Activated T-helper 1 cell treated with Interleukin-2 at 50 U/mL for 16 hours (primary cell): Measurements from ENCODE around the gene PTTG1.
"Not testable (repeated sequence)": the region's sequence is repeated elsewhere in the genome, so short reads cannot be mapped to it uniquely, and the experiment has no call there.

Experiments used
- DNase-seq: peaks from one replicate; pipeline ENCODE4 v3.0.0-alpha.2; 2020; ENCODE audit warnings: low read depth

The PTTG1 gene

DNA sequence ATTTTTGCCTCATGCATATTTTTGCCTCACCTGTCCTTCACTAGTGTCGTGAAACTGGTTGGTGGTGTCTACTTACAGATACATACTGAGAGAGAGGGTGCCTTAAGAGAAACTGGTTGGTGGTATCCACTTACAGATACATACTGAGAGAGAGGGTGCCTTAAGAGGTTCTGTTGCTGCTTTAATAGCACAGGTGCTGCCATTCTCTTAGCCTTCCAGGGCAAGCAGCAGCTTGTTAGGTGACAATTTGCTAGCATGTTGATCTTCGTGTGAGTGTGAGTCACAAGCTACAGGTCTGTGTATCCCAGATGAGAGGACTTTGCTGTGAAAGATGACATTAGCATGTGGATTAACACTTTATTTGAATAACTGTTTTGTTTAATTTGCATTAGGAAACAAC is 1.4 kb downstream of the PTTG1 start:
- DNase-seq, result no peak

DNA sequence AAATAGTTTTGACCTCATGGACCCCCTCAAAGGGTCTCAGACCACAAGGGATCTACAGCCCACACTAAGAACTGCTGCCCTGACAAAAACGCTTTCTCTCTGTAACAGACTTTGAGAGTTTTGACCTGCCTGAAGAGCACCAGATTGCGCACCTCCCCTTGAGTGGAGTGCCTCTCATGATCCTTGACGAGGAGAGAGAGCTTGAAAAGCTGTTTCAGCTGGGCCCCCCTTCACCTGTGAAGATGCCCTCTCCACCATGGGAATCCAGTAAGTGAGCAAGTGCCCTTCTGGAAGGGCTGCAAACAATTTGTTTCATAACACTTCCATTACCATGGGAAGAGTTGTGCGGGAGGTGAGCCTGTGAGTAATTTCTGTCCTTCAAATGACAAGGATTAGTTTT is 6.0 kb downstream of the PTTG1 start:
- DNase-seq, result no peak

DNA sequence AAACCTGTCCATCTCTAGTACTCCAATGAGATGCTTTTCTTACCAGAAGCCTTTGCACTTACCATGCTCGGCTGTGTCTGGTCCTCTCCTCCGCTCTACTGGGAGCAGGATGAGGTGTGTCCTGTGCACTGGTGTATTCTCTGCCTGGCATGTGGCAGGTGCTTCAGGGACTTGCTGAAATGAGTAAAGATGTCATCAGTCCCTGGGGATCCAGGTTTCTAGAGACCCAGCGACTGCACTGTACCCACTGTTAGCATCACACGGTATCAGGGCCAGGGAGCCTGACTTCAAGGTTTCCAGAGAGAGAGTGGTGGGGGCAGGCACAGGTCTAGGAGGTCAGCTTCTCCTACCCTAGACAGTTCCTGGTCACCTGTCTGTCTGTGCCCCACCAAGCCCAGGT is 10.5 kb downstream of the PTTG1 start:
- DNase-seq, result no peak

DNA sequence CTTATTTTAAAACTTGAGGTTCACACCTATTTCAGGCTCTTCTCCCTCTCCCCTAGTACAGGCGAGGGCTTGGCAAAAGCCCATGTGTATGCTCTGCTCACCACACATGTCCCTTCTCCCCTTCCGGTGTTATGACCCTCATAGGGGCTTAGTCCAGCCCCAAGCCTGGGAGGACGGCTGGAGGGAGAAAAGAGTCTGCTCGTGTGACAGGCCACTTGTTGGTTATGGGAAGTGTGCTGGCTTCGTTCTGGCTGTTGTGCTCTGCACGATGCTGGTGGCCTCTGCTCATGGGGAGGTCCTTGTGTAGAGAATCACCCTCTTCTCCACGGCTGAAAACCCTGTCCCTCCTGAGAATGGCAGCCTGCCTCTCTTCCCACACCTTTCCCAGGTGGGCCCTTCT is 11.1 kb downstream of the PTTG1 start:
- DNase-seq, result no peak

DNA sequence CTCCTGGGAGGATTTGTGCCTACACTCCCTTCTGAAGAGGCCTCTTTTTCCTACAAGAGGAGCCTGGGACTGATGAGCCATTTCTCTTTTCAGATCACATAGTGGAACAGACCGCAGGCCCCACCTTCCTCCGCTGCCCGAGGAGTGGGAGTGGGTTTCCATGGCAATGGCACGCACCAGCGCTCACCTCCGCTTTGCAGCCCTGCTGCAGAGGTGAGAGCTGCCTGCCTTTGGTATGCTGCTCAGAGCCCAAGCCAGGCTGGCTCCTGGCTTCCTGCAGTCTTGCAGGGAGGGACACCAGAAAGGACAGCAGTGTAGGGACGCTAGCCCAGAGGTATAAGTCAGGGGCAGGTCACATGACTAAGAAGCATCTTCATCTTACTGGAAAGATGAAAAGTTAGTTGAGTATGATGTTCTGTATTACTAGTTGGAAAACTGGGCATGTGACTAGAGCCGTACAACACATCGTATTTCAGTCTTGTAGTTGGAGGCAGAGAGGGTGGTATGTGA is 12.4 kb downstream of the PTTG1 start:
- no peak for DNase-seq

DNA sequence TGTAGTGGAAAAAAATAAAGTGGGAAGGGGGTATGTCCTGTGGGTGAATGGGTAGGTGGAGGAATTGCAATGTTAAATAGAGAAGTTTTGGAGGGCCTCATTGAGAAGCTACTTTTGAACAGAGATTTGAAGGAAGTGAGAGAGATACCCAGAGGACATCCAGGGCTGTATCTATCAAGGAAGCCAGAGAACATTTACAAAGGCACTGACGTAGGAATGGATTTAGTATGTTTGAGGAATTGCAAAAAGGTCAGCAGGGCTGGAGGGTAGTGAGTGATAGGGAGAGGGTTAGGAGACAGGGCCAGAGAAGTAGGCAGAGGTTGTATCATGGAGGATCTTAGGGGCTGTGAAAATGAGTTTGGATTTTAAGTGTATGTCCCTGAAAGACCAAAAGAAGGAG is 13.9 kb downstream of the PTTG1 start:
- DNase-seq, result no peak

DNA sequence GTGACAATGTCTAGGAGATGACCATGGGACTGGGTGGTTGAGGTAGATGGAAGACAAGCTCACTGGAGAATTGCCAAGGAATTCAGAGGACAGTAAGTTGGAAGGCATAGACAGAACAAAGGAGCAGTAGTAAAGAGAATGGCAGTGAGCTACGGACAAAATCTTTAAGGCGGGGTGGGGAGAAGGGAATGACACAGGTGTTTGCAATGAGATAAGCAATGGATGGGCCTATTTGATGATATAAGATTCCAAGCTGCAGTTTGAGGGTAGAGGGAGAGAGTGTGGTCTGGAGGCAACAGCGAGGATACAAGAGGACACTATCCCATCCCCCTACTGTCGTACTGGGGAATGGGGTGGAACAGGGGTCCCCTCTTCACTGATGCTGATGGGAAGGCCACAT is 14.4 kb downstream of the PTTG1 start:
- no peak for DNase-seq

DNA sequence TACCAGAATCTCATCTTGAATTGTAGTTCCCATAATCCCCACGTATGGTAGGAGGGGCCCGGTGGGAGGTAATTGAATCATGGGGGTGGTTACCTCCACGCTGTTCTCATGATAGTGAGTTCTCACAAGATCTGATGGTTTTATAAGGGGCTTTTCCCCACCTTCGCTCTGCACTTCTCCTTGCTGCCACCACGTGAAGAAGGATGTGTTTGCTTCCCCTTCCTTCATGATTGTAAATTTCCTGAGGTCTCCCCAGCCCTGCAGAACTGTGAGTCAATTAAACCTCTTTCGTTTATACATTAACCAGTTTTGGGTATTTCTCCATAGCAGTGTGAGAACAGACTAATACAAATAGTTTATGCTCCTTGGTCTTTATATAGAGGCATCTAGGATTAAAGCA is 15.0 kb downstream of the PTTG1 start:
- DNase-seq, result not testable (repeated sequence)

DNA sequence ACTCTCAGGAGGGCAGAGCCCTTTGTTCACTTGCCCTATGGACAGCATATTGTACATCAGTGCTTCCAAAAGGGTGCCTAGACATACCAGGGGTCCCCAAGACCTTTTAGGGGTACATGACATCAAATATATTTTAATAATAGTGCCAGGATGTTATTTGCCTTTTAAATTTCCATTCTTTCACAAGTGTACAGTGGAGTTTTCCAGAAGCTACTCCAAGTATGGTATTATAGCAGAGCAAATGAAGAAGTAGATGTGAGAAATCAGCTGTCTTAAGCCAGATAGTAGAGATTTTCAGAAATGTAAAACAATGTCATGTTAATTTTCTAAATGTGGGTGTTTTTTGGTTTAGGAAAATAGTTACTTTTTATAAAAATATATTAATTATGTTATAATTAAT is 15.6 kb downstream of the PTTG1 start:
- DNase-seq, result no peak

DNA sequence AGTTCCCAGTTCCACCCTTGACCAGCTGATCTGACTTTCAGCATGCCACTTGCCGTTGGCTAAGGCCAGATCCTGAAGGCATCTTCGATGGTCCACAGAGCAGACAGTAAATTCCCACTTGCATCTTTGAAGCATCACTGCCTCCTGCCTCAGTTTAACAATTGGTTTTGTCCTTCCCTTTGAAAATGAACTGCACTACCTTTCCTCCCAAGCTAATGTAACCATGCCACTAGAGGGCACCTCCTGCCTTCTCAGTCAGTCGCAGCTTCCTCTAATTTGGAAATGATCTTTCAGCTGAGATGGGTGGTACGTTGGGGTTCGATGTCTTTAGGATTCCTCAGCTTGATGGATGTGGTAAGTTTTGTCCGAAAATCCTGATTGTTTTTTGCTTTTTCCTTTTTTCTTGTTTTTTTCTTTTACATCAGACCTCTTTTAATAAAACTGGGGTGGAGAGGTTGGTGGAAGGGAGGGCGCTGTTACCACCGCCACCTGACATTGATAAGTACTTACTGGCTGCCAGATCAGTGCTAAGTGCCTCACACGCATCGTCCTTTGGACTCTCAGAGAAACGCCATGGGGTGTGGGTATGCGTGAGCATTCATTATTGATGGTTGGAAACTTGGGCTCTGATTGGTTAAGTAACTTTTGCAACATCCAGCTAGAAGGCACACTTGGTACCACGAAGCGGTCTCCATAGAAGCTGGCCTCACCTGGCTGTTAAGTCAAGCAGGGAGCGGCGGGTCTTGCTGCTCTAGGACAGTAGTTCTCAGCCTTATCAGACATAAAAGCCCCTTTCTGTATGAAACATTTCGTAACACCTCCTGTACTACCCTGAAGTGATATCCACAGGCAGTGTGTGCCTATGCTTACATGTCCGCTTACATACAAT is 16.9 kb downstream of the PTTG1 start:
- peak; percentile 19 for DNase-seq

DNA sequence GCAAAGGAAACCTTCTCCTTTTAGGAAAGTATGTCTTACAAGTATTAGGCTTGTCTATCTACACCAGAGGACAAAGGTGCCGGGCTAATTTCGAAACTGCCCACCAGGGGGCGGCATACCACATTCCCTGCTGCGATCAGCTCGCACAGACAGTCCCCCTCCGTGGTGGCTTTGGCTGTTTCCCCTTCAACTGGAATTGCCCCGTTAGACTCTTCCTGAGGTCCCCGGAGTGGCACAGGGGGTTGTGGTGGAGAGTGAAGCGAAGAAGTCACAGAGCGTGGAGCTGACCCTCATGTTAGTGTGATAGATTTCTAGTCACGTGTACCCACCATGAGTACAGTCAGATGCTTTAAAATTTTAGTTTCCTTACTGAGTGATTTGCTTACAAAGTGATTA is 17.5 kb downstream of the PTTG1 start:
- peak; percentile 77 for DNase-seq

DNA sequence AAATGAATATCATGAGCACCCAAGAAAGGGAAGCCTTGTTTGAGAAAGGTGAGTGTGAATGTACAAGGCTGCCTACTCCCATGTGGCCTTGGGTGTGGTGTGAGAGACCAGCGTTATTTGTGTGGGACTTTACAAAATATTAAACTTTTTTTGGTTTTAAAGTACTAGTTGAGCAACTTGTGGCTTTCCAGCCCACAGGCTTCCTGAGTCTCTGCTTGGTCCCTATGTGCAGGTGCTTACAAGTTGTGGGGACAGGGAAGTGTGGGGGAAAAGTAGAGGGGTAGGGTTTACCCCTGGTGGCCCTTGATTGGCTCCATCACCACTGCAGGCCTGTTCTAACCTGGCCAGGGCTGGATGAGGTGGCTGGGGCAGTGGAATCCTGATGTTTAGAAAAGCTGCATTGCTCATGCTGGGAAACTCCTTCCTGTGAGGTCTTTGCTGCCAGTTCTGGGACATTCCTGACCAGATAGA is 19.7 kb downstream of the PTTG1 start:
- no peak for DNase-seq

DNA sequence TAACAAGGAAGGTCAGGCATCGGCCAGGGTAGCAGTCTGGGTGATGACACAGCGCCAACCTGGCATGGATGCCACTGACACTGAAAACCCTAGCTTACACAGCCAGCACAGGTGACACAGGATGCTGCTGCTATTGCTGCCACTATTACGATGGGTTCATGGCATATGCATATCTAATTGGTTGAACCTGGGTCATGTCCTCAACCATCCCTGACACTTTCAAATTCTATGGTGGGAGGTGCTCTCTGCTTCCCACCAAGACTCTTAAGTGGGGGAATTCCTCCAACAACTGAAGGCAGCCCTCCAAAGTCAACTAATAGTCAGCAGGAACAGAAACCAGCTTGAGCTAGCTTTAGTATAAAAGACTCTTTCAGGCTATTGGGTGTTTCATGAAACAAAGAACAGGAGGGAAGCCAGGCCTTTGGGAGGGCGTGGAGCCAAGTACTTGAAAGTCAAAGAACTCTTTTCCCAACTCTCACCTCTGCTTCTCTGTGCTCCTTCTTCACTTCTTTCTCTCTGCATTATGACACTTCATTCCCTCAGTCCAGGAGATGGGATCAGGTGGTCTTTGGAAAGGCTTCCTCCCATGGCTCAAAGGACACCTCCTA is 21.3 kb downstream of the PTTG1 start:
- no peak for DNase-seq

DNA sequence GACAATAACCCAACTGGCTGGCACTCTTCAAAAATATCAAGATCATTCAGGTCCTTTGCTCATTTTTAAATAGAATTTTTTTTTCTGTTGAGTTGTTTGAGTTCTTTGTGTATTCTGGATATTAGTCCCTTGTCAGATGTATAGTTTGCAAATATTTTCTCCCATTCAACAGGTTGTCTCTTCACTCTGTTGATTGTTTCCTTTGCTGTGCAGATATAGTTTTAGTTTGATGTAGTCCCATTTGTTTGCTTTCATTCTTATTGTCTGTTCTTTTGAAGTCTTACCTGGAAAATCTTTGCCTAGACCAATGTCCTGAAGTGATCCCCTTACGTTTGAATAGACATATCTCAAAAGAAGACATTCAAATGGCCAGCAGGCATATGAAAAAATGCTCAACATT is 22.8 kb downstream of the PTTG1 start:
- DNase-seq, result no peak

DNA sequence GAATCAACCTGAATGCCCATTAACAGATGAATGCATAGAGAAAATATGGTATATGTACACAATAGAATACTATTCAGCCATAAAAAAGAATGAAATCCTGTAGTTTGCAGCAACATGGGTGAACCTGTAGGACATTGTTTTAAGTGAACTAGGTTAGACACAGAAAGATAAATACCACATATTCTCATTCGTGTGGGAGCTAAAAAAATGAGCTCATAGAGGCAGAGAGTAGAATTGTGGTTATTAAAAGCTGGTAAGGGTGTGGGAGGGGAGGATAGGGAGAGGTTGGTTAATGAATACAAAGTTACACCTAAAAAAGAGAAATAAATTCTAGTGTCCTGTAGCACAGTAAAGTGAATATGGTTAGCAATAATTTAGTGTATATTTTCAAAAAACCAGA is 23.5 kb downstream of the PTTG1 start:
- DNase-seq, result no peak

DNA sequence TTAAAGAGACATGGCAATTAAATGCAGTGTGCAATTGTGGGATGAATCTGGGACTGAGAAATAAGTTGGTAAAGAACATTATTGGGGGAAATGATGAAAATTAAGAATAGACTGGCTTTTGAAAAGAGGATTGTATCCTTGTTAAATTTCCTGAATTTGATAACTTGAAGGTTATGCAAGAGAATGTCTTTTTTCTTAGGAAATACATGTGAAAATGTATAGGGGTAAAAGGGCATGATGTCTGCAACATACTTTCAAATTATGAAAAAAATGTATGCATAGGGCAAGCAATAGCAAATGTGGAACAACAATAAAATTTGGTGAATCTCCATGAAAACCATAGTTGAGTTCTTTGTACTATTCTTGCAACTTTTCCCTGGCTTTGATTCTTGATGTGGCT is 24.1 kb downstream of the PTTG1 start:
- no peak for DNase-seq

DNA sequence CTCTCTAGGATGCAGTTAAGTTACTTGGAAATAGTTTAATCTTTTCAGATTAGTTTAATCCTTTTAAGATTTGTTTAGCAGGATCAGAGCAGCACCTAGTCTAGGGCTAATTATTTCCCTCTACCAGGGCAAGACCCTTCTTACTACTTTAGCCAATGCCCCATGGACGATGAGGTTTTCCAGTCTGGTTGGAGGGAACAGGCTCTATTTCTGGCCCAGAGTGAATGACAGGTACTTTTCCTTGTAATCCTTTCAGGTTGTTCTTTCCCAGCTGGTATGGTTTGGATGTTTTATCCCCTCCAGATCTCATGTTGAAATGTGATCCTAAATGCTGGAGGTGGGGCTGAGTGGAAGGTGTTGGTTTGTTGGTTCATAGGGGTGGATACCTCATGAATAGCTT is 27.2 kb downstream of the PTTG1 start:
- DNase-seq, result no peak

DNA sequence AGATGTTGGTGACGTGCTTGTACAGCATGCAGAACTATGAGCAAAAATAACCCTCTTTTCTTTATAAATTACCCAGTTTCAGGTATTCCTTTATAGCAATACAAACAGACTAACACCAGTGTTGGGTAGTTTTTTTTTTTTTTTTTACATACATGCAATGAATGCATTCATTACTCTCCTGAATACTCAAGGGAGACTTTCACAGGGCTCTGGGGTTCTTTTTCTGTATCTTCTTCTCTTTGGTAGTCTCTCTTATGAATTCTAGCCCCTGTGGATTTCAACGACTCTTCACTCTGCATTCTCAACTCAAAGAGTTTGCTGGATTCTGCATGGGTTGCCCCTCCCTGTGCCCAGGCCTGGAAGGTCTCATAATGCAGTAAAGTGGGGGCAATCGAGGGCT is 27.8 kb downstream of the PTTG1 start:
- DNase-seq, result no peak

DNA sequence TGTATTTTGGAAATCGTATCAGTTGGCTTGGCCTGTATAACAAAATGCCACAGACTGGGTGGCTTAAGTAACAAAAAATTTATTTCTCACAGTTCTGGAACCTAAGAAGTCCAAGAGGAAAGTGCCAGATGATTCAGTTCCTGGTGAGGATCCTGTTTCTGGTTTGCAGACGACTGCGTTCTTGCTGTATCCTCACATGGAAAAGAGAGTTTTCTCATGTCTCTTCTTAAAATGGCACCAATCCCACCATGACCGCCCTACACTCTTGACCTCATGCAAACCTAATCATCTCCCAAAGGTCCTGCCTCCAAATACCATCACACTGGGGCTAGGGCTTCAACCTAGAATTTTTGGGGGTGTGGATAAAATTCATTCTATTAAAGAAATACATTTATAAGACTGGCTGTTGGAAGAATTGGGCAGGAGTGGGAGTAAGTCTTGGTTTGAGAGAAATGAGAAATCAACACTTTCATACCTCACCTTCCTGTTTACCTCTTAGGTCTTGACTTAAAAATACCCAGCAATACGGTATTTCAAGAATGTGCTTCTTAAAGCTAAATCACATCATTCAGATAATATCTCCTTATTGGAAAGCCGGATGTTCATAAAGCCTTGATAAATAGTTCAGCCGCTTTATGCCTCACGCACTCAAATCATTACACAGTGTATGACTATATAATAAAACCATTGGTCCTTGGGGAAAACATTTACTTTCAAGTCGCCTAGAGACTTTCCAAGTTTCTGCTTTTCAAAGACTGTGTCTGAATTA is 28.7 kb downstream of the PTTG1 start:
- no peak for DNase-seq

DNA sequence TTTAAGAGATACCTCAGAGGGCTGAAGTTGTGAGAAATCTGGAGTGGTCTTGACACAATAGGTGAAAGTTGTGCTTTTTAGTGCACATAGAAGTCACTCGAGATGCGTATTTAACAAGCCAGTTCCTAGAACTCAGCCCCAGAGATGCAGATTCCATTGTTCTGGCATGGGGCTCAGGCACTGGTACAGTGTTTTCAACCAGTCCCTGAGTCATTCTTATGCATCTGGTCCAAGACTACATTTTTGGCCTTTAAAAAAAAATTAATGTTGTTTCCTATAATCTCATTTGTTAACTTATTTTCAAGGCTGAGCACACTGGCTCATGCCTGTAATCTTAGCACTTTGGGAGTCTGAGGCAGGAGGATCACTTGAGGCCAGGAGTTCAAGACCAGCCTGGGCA is 29.6 kb downstream of the PTTG1 start:
- DNase-seq, result no peak

DNA sequence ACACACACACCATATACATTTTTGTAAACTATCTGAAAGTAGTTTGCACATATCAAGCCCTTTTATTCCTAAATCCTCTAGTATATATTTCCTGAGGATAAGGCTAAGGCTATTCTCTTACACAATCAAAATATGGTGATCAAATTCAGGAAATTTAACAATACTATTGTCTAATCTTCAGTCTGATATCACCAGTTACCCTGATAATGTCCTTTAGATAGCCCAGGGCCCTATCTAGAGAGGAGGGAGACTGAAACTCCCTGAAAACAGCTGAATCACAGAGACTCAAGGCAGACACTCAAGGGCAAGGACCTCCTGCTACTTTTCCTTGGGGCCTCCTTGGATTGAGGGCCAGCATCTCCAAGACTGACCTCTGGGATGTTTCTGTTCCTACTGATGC is 30.4 kb downstream of the PTTG1 start:
- no peak for DNase-seq

DNA sequence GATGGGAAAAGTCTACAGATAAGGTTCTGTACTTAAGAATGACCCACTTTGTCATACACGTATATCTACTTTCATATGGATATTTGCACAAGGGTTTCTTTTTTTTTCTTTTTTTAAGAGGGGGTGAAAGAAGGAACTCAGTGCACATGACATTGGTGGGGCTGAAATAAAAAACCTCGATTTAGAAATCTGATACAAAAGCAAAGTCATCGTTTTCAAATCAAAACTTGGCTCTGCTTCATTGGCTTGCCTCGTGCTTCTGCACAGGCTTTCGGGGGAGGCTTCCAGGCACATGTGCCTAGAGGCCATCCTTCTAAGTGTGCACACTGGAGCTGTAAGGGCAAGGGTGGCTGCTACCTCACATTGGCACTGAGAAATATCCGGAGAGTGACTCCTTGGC is 31.1 kb downstream of the PTTG1 start:
- no peak for DNase-seq

DNA sequence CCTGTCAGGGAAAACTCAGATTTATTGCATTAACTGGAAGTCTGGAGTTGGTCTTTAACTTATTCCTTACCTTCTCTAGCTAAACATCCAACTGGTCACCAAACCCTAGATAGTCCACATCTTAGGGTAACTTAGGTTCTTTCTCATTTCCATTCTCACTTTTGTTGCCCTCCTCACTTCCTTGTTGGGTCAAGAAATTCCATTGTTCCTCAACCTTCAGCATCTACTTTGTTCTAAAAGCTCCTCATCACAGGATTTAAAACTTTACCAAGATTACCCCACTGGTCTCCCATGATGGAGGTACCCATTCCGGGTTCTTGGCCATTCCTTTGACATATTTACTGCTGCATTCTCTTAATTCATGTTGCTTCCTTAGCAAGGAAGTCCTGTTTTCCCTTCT is 32.1 kb downstream of the PTTG1 start:
- no peak for DNase-seq
